ENCODE data around the gene CCP110.
A peak's percentile ranks its signal among the peaks of the same experiment; 100 is the strongest.

Gene CCP110

GRCh38 chr16:19523559-19524355 is at the start of gene CCP110:
TSS of gene CCP110 (plus strand) at chr16:19523942. CDS start at chr16:19527882, 3,940 bp downstream.
- peak; percentile 89 for DNase-seq (ENCODE audit: low read depth, low spot score)

GRCh38 chr16:19474617-19475016 is 49.1 kb upstream of the CCP110 start:
- DNase-seq (ENCODE audit: low read depth, low spot score), result no peak

- no peak for DNase-seq (ENCODE audit: low read depth, low spot score)
These were observed 45.2 kb upstream of the CCP110 start for GRCh38 chr16:19478505-19478904.

- DNase-seq (ENCODE audit: low read depth, low spot score), result no peak
These were observed 44.4 kb upstream of the CCP110 start for GRCh38 chr16:19479302-19479721.

- no peak for DNase-seq (ENCODE audit: low read depth, low spot score)
These were observed 42.4 kb upstream of the CCP110 start for GRCh38 chr16:19481296-19481695.

- DNase-seq (ENCODE audit: low read depth, low spot score), result no peak
These were observed 42.0 kb upstream of the CCP110 start for GRCh38 chr16:19481769-19482168.

GRCh38 chr16:19482291-19482690 is 41.5 kb upstream of the CCP110 start:
- no peak for DNase-seq (ENCODE audit: low read depth, low spot score)

GRCh38 chr16:19484096-19484495 is 39.6 kb upstream of the CCP110 start:
- no peak for DNase-seq (ENCODE audit: low read depth, low spot score)

GRCh38 chr16:19485611-19486010 is 38.1 kb upstream of the CCP110 start:
- no peak for DNase-seq (ENCODE audit: low read depth, low spot score)

GRCh38 chr16:19486051-19486450 is 37.7 kb upstream of the CCP110 start:
- DNase-seq (ENCODE audit: low read depth, low spot score), result no peak

GRCh38 chr16:19486750-19487325 is 36.9 kb upstream of the CCP110 start:
- DNase-seq (ENCODE audit: low read depth, low spot score), result no peak

GRCh38 chr16:19488213-19488640 is 35.5 kb upstream of the CCP110 start:
- no peak for DNase-seq (ENCODE audit: low read depth, low spot score)

- no peak for DNase-seq (ENCODE audit: low read depth, low spot score)
These were observed 33.1 kb upstream of the CCP110 start for GRCh38 chr16:19490619-19491018.

- DNase-seq (ENCODE audit: low read depth, low spot score), result no peak
These were observed 26.6 kb upstream of the CCP110 start for GRCh38 chr16:19497176-19497575.

- DNase-seq (ENCODE audit: low read depth, low spot score), result no peak
These were observed 24.7 kb upstream of the CCP110 start for GRCh38 chr16:19499006-19499405.

GRCh38 chr16:19499481-19499880 is 24.3 kb upstream of the CCP110 start:
- DNase-seq (ENCODE audit: low read depth, low spot score), result no peak

GRCh38 chr16:19502395-19503131 is 21.2 kb upstream of the CCP110 start:
- DNase-seq (ENCODE audit: low read depth, low spot score), result peak; percentile 41

- DNase-seq (ENCODE audit: low read depth, low spot score), result no peak
These were observed 20.2 kb upstream of the CCP110 start for GRCh38 chr16:19503461-19504075.

- no peak for DNase-seq (ENCODE audit: low read depth, low spot score)
These were observed 18.0 kb upstream of the CCP110 start for GRCh38 chr16:19505600-19506303.

- DNase-seq (ENCODE audit: low read depth, low spot score), result no peak
These were observed 16.8 kb upstream of the CCP110 start for GRCh38 chr16:19506965-19507364.

GRCh38 chr16:19507867-19508266 is 15.9 kb upstream of the CCP110 start:
- DNase-seq (ENCODE audit: low read depth, low spot score), result no peak
